HG03045 (cell line): ENCODE results near the gene ARID3A.
A peak's percentile ranks its signal among the peaks of the same experiment; 100 is the strongest.

Experiments
- ATAC-seq: cut with Tn5 transposase; IDR thresholded peaks from one replicate; pipeline ENCODE4 v1.9.1; 2021; ENCODE audit warnings: mild to moderate bottlenecking, moderate library complexity; ENCODE audit not compliant: unreplicated experiment

The ARID3A gene

DNA sequence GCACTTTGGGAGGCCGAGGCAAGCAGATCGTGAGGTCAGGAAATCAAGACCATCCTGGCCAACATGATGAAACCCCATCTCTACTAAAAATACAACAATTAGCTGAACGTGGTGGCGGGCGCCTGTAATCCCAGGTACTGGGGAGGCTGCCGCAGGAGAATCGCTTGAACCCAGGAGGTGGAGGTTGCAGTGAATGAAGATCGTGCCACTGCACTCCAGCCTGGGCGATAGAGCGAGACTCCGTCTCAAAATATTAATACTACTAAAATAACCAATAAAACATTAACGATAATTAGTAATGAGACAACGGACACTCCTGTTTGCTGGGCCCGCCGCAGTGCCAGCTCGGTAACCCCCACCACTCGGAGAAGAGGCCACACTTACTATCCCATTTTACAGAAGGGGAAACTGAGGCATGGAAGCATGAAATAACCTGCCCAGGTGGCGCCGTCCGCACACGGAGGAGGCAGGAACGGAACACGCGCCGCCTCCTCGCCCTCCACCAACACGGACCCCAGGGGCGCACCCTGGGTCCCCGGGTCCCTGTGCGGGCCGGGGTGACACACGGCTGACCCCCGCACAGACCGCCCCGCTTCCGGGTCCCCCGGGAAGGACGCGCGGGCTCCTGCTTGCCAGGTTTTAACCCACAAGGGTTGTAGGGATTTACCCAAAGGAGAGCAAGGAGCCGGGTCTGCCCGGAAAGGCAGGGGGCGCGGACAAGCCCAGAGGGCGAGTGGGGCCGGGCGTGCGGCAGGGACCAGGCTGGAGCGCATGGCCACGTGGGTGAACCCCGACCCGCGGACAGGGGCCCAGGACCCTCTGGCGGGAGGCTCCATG is 14.4 kb upstream of the ARID3A start:
- no peak for ATAC-seq

DNA sequence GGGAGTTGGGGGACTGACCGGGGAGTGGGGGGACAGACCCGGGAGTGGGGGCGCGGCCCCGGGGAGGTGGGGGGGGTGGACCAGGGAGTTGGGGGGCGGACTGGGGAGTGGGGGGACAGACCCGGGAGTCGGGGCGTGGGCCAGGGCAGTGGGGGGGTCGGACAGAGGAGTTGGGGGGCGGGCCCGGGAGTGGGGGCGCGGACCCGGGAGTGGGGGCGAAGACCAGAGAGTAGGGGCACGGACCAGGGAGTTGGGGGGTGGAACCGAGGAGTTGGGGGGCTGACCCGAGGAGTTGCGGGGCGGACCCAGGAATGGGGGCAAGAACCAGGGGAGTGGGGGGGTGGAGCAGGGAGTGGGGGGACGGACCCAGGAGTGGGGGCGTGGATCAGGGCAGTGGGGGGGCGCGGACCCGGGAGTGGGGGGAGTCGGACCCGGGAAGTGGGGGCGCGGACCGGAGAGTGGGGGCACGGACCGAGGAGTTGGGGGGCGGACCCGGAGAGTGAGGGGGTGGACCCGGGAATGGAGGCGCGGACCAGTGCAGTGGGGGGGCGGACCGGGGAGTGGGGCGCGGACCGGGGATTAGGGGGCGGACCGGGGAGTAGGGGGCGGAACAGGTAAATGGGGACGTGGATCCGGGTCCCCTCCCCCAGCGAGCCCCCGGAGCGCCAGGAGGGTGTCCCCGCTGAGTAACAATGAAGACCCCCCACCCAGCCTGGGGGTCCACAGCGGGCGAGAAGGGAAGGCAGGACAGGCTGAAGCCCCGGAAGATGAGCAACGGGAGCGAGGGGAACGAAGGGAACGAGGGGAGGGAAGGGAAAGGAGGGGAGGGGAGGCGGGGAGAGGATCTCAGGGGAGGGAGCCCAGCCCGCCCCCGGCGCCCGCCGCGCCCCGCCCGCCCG is 13.4 kb upstream of the ARID3A start:
- ATAC-seq = no peak

GRCh38 chr19:913080-913748 is 12.6 kb upstream of the ARID3A start, which contains the start of gene R3HDM4:
Gene R3HDM4, minus strand, starts transcription at chr19:913219. Its CDS starts 62 bp downstream, at chr19:913157.
- ATAC-seq = peak; percentile 55

DNA sequence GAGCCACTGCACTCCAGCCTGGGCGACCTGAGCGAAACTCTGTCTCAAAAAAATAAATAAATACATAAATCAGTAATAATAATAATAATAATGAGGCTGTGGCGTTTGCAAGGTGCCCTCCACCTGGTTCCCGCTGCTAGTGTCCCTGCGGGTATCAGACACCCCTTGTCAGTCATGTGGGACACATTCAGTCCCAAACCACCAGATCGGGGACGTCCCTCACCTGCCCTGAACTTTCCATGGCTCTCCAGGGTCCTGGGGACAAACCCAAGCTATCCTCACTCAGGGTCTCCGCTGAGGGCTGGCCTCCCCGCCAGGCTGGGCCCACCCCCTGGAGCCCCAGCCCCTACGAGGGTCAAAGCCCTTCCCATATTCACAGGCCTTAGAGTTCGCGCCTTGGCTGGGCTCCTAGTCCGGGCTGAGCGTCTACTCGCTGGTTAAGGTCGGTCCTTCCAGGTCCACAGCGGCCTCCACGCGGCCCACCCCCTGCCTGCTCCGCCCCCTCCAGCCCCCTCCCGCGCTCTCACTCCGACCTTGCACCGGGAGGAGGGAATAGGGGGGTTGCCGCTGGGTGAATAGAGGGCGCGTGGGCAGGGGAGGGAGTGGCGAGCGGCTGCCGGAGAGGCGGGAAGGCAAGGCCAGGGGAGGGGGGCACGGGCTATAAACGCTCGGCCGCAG is 9.1 kb upstream of the ARID3A start:
- ATAC-seq = no peak

GRCh38 chr19:917323-918151 is 8.3 kb upstream of the ARID3A start, which contains the start of gene KISS1R:
Gene KISS1R, plus strand, starts transcription at chr19:917333. Its CDS starts 170 bp downstream, at chr19:917503.
- ATAC-seq = no peak

GRCh38 chr19:918152-918437 is 7.7 kb upstream of the ARID3A start:
- no peak for ATAC-seq

- no peak for ATAC-seq
These were observed 7.2 kb upstream of the ARID3A start for GRCh38 chr19:918481-919198.

- no peak for ATAC-seq
These were observed 6.4 kb upstream of the ARID3A start for GRCh38 chr19:919199-920050.

- ATAC-seq = no peak
These were observed 5.6 kb upstream of the ARID3A start for GRCh38 chr19:920051-920864.

- no peak for ATAC-seq
These were observed 1.2 kb upstream of the ARID3A start for GRCh38 chr19:924553-925086.

DNA sequence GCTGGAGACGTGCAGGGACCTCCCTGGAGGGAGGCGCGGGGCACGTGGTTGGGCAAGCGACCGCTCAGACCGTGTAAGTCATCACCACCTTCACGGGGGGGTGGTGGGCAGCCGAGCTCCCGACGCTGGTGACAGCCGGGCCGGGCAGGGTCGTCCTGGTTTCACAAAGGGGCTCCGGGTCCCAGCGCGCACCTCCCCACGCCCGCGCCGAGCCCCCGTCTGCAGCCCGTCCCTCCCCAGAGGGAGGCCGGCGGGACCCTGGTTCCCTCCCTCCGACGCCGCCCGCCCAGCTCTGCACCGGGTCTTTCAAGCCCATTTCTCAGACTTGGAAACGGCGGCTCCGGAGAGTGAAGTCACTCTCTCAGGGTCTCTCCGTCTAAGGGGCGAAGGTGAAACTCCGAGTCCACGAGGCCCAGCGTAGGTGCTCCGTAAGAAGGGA is 729 bp upstream of the ARID3A start:
- peak; percentile 14 for ATAC-seq

GRCh38 chr19:926323-926588 is 421 bp downstream of the ARID3A start:
- no peak for ATAC-seq

- ATAC-seq = no peak
These were observed 935 bp downstream of the ARID3A start for GRCh38 chr19:926589-927350.

- no peak for ATAC-seq
These were observed 1.5 kb downstream of the ARID3A start for GRCh38 chr19:927351-927779.

GRCh38 chr19:927780-928401 is 2.1 kb downstream of the ARID3A start:
- ATAC-seq = no peak
